Left forelimb (tissue), 1 donor: ENCODE measurements around the gene CNTNAP1.
A peak's percentile ranks its signal among the peaks of the same experiment; 100 is the strongest.
"Not testable (repeated sequence)": the region's sequence is repeated elsewhere in the genome, so short reads cannot be mapped to it uniquely, and the experiment has no call there.

Experiments used
- DNase-seq: peaks from one replicate; pipeline ENCODE4 v3.0.0-alpha.2; 2018; ENCODE audit warnings: low spot score

Gene CNTNAP1

GRCh38 chr17:42681976-42682721 lies at the start of gene CNTNAP1:
CNTNAP1 (plus strand) TSS chr17:42682531; CDS start chr17:42682830, 299 bp downstream.
- DNase-seq: peak; percentile 86

- DNase-seq: no peak
Measured at GRCh38 chr17:42632949-42633444, 49.3 kb upstream of the CNTNAP1 start.

GRCh38 chr17:42639525-42640113 lies 42.7 kb upstream of the CNTNAP1 start:
- DNase-seq: no peak

- no peak for DNase-seq
Measured at GRCh38 chr17:42640121-42640520, 42.2 kb upstream of the CNTNAP1 start.

- no peak for DNase-seq
Measured at GRCh38 chr17:42642336-42642735, 40.0 kb upstream of the CNTNAP1 start.

GRCh38 chr17:42647778-42648177 lies 34.6 kb upstream of the CNTNAP1 start:
- DNase-seq: no peak

- no peak for DNase-seq
Measured at GRCh38 chr17:42651392-42651791, 30.9 kb upstream of the CNTNAP1 start.

GRCh38 chr17:42653179-42654124 lies 28.9 kb upstream of the CNTNAP1 start:
- peak; percentile 70 for DNase-seq

- DNase-seq: no peak
Measured at GRCh38 chr17:42655528-42655927, 26.8 kb upstream of the CNTNAP1 start.

- no peak for DNase-seq
Measured at GRCh38 chr17:42657824-42658588, 24.3 kb upstream of the CNTNAP1 start.

GRCh38 chr17:42659079-42659931 lies 23.0 kb upstream of the CNTNAP1 start, which contains the start of gene TUBG2:
TUBG2 (plus strand) TSS chr17:42659284; CDS start chr17:42659504, 220 bp downstream.
- DNase-seq: peak; percentile 91

- DNase-seq: not testable (repeated sequence)
Measured at GRCh38 chr17:42659932-42660274, 22.4 kb upstream of the CNTNAP1 start.

- DNase-seq: no peak
Measured at GRCh38 chr17:42660692-42661345, 21.5 kb upstream of the CNTNAP1 start.

- no peak for DNase-seq
Measured at GRCh38 chr17:42665581-42666001, 16.7 kb upstream of the CNTNAP1 start.

GRCh38 chr17:42666126-42666525 lies 16.2 kb upstream of the CNTNAP1 start:
- DNase-seq: not testable (repeated sequence)

- no peak for DNase-seq
Measured at GRCh38 chr17:42667088-42667951, 15.0 kb upstream of the CNTNAP1 start.

GRCh38 chr17:42669705-42669976 lies 12.7 kb upstream of the CNTNAP1 start:
- no peak for DNase-seq

GRCh38 chr17:42669977-42670788 lies 12.1 kb upstream of the CNTNAP1 start:
- DNase-seq: no peak
